ENCODE data around the gene C1QTNF6. TPM values are rescaled to one million over a fixed set of nuclear protein-coding genes. Genes with fewer than 3 reads are reported as not detected.

C1QTNF6 gene
- total RNA-seq, 1 experiment from 2014 or later, result 7.4 TPM

DNA sequence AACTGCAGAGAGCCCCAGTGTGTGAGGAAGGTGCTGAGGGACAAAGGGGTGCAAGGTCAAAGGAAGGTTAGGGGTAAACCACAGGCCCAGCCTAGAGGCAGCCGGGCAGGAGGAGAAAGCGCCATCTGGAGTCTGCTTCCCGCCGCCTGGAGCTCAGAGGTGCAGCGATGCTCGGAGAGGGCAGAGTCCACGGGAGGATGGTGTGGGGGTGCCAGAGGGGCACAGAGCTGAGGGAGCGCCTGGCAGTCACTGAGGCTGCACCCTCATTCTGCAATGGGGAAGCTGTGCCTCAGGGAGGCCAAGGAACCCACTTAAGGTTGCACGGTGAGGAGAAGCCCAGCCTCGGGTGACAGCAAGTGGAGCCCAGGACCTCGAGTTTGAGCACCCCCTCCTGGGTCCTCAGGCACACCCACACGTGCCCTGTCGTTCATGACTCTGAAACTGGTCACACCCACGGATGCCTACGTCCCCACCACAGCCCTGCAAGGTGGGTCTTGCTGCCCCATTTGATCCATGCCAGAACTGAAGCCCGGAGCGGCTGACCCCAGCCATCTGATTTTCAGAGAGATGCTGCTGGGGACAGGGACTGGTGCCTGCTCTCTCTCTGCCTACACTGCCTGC is 39.9 kb downstream of the C1QTNF6 start:
- intact Hi-C loops (cut with micrococcal nuclease; ENCODE audit: unreplicated experiment), result loop anchor here (5.0 kb wide), 1 partner anchor 71 kb away; no protein-coding TSS in a partner anchor
- H3K27me3 ChIP-seq (replicated peaks; ENCODE audit: control insufficient read depth, insufficient read depth, low read length), result no peaks in the 10 kb centered on the region
- no peaks in the 10 kb centered on the region for H3K27me3 Mint-ChIP-seq (ENCODE audit: insufficient read depth, unreplicated experiment)

DNA sequence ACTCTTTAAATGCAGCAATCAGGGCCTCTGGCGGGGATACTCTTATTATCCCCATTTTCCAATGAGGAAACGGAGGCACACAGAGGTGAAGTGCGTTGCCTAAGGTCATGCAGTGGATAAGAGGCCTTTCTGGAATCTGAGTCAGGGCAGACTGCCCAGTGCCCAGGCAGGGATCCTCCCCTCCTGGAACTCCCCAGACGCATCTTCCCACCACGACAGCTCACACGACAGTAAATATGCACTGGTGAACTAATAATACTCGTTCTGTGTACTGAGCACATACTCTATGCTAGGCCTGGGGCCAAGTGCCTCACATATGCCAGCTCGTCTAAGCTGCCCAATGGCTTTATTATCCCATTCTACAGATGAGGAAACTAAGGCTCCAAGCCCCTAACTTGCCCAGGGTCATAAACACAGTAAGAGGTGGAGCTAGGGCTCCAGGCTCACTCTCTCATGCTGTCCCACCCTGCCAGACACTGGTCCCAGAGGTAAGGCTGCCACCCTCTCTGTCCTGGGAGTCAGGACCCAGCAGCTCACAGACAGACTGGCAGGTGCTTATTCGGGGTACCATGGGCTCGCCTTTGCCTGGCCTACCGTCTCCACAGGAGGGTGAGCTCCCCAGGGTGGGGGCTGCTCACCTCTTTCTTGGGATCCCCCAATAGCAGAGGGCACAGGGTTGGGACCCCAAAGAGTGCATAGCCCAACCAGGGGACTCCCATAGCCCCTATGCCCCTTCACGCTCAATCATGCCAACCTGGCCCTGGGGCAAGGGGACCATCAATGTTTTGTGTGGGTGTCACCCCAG is 40.7 kb downstream of the C1QTNF6 start:
- H3K36me3 ChIP-seq (ENCODE audit: control insufficient read depth, insufficient read depth, low read length), result no peaks in the 10 kb centered on the region
- H3K9me3 ChIP-seq, result 0 out of 2 replicates have a peak, but pooled peaks cover 7% of the 10 kb centered on the region
- H3K4me3 ChIP-seq (ENCODE audit: low read depth, low read length), result no peak overlapping the region
- peaks cover 6% of the 10 kb centered on the region; the same call in 1 of the 2 replicates for H3K4me1 ChIP-seq
- no TSS peak for BruUV-seq (replicated peaks)
- no peaks in the 10 kb centered on the region for H3K27me3 Mint-ChIP-seq (ENCODE audit: insufficient read depth, unreplicated experiment)
- no peaks in the 10 kb centered on the region for H3K36me3 Mint-ChIP-seq (ENCODE audit: insufficient read depth, unreplicated experiment)
- H3K9me3 Mint-ChIP-seq (ENCODE audit: unreplicated experiment), result peaks cover 18% of the 10 kb centered on the region
- TF ChIP-seq, protein P1, sequence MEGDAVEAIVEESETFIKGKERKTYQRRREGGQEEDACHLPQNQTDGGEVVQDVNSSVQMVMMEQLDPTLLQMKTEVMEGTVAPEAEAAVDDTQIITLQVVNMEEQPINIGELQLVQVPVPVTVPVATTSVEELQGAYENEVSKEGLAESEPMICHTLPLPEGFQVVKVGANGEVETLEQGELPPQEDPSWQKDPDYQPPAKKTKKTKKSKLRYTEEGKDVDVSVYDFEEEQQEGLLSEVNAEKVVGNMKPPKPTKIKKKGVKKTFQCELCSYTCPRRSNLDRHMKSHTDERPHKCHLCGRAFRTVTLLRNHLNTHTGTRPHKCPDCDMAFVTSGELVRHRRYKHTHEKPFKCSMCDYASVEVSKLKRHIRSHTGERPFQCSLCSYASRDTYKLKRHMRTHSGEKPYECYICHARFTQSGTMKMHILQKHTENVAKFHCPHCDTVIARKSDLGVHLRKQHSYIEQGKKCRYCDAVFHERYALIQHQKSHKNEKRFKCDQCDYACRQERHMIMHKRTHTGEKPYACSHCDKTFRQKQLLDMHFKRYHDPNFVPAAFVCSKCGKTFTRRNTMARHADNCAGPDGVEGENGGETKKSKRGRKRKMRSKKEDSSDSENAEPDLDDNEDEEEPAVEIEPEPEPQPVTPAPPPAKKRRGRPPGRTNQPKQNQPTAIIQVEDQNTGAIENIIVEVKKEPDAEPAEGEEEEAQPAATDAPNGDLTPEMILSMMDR (IDR thresholded peaks at IDR 0.05; ENCODE audit: insufficient read depth in 1 of 2, low read depth in 1 of 2, low read length in 1 of 2, severe bottlenecking in 1 of 2, unreplicated experiment in 1 of 2), result no peak
- no peak for DNase-seq
- ChIA-PET POLR2A (no interaction called here), CTCF (no interaction called here)
- no peaks in the 10 kb centered on the region for H3K27me3 ChIP-seq (replicated peaks; ENCODE audit: control insufficient read depth, insufficient read depth, low read length)
- H3K4me1 Mint-ChIP-seq (ENCODE audit: low read depth, unreplicated experiment), result peaks cover 12% of the 10 kb centered on the region
- intact Hi-C loops (cut with micrococcal nuclease; ENCODE audit: unreplicated experiment), result loop anchor here (5.0 kb wide), 1 partner anchor 70 kb away; no protein-coding TSS in a partner anchor
- H3K4me3 Mint-ChIP-seq (ENCODE audit: unreplicated experiment), result no peak overlapping the region
- no peak overlapping the region for H3K27ac Mint-ChIP-seq (ENCODE audit: unreplicated experiment)

More for the DNA sequence above, 39.9 kb downstream of the C1QTNF6 start:
- TF ChIP-seq, protein P1 (IDR thresholded peaks at IDR 0.05; ENCODE audit: insufficient read depth in 1 of 2, low read depth in 1 of 2, low read length in 1 of 2, severe bottlenecking in 1 of 2, unreplicated experiment in 1 of 2), result peak in 1 of 2 experiments; percentile 2
- Mint-ChIP-seq H3K4me1 (ENCODE audit: low read depth, unreplicated experiment) (peaks cover 12% of the 10 kb centered on the region), H3K36me3 (ENCODE audit: insufficient read depth, unreplicated experiment) (no peaks in the 10 kb centered on the region), H3K27ac (ENCODE audit: unreplicated experiment) (no peak overlapping the region), H3K9me3 (ENCODE audit: unreplicated experiment) (peaks cover 19% of the 10 kb centered on the region), H3K4me3 (ENCODE audit: unreplicated experiment) (no peak overlapping the region)
- ChIA-PET CTCF (interaction anchor here (0.7 kb wide), 1 partner anchor 61 kb away, joined by 3 read pairs; no protein-coding TSS in a partner anchor), POLR2A (no interaction called here)
- Histone ChIP-seq H3K4me1 (peaks cover 6% of the 10 kb centered on the region; the same call in 1 of the 2 replicates), H3K36me3 (ENCODE audit: control insufficient read depth, insufficient read depth, low read length) (no peaks in the 10 kb centered on the region), H3K4me3 (ENCODE audit: low read depth, low read length) (no peak overlapping the region), H3K9me3 (0 out of 2 replicates have a peak, but pooled peaks cover 7% of the 10 kb centered on the region)
- no peak for DNase-seq
- no TSS peak for BruUV-seq (replicated peaks)

DNA sequence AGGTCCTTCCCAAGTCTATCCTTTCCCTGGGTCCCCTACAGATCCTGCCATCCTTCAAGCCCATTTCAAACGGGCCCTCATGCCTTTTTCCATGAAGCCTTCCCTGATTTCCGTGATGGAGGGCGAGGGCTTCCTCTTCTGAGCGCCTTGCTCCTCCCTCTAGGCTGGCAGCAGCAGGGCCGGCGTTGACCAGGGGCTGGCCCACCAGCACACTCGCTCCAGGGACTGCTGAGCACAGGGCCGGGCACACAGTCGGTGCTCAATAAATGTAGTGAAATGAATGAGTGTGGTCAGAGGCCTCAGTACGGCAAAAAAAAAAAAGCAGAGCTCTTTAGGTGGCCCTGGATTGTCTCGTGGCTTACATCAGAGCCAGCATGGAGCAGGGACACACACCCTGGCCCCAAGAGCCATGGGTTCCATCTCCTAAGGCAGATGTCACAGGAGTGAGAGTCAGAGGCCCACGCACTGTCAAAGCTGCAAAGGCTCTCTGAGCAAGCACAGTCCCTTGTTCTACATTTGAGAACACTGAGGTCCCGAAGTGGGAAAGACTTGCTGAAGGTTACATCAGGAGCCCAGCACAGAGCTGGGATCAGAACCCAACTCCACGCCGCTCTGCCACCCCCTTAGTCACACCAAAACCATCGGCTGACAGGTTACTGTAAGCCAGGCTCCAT is 41.4 kb downstream of the C1QTNF6 start:
- Histone ChIP-seq H3K9me3 (0 out of 2 replicates have a peak, but pooled peaks cover under 1% of the 10 kb centered on the region), H3K4me1 (peaks cover 6% of the 10 kb centered on the region; the same call in 1 of the 2 replicates), H3K36me3 (ENCODE audit: control insufficient read depth, insufficient read depth, low read length) (no peaks in the 10 kb centered on the region), H3K27me3 (replicated peaks; ENCODE audit: control insufficient read depth, insufficient read depth, low read length) (no peaks in the 10 kb centered on the region), H3K4me3 (ENCODE audit: low read depth, low read length) (no peak overlapping the region)
- Mint-ChIP-seq H3K4me1 (ENCODE audit: low read depth, unreplicated experiment) (peaks cover 12% of the 10 kb centered on the region), H3K27ac (ENCODE audit: unreplicated experiment) (no peak overlapping the region), H3K9me3 (ENCODE audit: unreplicated experiment) (peaks cover 11% of the 10 kb centered on the region), H3K27me3 (ENCODE audit: insufficient read depth, unreplicated experiment) (no peaks in the 10 kb centered on the region), H3K4me3 (ENCODE audit: unreplicated experiment) (no peak overlapping the region), H3K36me3 (ENCODE audit: insufficient read depth, unreplicated experiment) (no peaks in the 10 kb centered on the region)
- CTCF ChIA-PET, result no interaction called here
- no peak for DNase-seq
- POLR2A ChIA-PET, result no interaction called here
- BruUV-seq (replicated peaks), result no TSS peak
- intact Hi-C loops (cut with micrococcal nuclease; ENCODE audit: unreplicated experiment), result loop anchor here (5.0 kb wide), 1 partner anchor 69 kb away; no protein-coding TSS in a partner anchor
- TF ChIP-seq, protein P1 (IDR thresholded peaks at IDR 0.05; ENCODE audit: insufficient read depth in 1 of 2, low read depth in 1 of 2, low read length in 1 of 2, severe bottlenecking in 1 of 2, unreplicated experiment in 1 of 2), result no peak
